ENCODE data around the gene TRERF1. TPM values are rescaled to one million over a fixed set of nuclear protein-coding genes. Genes with fewer than 3 reads are reported as not detected.
A peak's percentile ranks its signal among the peaks of the same experiment; 100 is the strongest.

Gene TRERF1
- total RNA-seq, 6 experiments from 2014 or later: 10.5 to 16.4 (median 15.2) TPM

GRCh38 chr6:42349753-42350511 lies 101.8 kb downstream of the TRERF1 start:
- Mint-ChIP-seq H3K27me3 (ENCODE audit: insufficient read depth) (no peaks in the 10 kb centered on the region; the same call in none of the 2 replicates), H3K36me3 (ENCODE audit: low read depth) (peaks cover 21% of the 10 kb centered on the region), H3K4me1 (ENCODE audit: low read depth) (peaks cover 50% of the 10 kb centered on the region), H3K9me3 (no peaks in the 10 kb centered on the region), H3K27ac (peak overlapping the region; percentile 76), H3K4me3 (peak overlapping the region; percentile 71)
- no peak for TF ChIP-seq CTCF (IDR thresholded peaks at IDR 0.05)
- DNase-seq: peak; percentile 69

GRCh38 chr6:42347456-42347855 lies 104.3 kb downstream of the TRERF1 start:
- Mint-ChIP-seq H3K4me1 (ENCODE audit: low read depth) (peaks cover 29% of the 10 kb centered on the region), H3K9me3 (no peaks in the 10 kb centered on the region)
- no peak for TF ChIP-seq CTCF (IDR thresholded peaks at IDR 0.05)

DNA sequence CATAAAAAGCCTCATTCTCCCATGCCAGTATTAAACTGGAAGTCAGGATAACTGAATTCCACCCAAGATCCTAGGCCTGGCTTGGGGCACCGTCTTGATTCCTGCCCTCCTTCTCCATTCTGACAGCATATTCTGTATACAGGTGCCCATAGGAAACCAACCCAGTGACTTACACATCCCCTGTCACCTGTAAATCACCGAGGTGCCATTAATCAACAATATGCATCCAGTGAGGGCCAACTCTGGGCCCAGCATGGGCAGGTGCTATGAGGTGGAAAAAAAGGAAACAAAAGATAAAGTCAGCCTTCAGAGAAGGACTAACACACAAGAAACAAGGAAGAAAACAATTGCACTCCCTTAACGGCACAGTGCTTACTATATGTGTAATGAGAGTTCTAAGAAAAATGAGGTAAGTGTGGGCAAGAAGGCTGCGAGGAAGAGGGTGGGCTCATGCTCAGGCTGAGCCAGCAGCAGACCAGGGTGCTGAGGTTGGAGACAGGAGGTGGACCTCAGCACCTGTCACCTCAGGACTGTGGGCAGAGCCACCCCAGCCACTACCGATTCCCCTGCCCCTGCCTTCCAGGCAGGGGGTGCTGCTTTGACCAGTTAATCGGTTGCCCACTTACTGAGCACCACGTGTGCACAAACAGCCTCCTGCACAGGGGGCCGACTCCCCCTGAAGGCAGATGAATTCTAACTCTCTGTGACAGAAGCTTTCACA lies 105.9 kb downstream of the TRERF1 start:
- Mint-ChIP-seq H3K27ac (no peak overlapping the region), H3K4me3 (no peak overlapping the region), H3K36me3 (ENCODE audit: low read depth) (peaks cover 35% of the 10 kb centered on the region), H3K4me1 (ENCODE audit: low read depth) (peaks cover 23% of the 10 kb centered on the region), H3K27me3 (ENCODE audit: insufficient read depth) (peaks cover 3% of the 10 kb centered on the region; the same call in 1 of the 2 replicates), H3K9me3 (no peaks in the 10 kb centered on the region)
- TF ChIP-seq CTCF (IDR thresholded peaks at IDR 0.05): no peak
- no peak for DNase-seq

More at GRCh38 chr6:42347456-42347855, 104.3 kb downstream of the TRERF1 start:
- DNase-seq: no peak
- H3K36me3 Mint-ChIP-seq (ENCODE audit: low read depth): peaks cover 35% of the 10 kb centered on the region
- no peak overlapping the region for H3K27ac Mint-ChIP-seq
- H3K27me3 Mint-ChIP-seq (ENCODE audit: insufficient read depth): peaks cover 3% of the 10 kb centered on the region
- H3K4me3 Mint-ChIP-seq: no peak overlapping the region

DNA sequence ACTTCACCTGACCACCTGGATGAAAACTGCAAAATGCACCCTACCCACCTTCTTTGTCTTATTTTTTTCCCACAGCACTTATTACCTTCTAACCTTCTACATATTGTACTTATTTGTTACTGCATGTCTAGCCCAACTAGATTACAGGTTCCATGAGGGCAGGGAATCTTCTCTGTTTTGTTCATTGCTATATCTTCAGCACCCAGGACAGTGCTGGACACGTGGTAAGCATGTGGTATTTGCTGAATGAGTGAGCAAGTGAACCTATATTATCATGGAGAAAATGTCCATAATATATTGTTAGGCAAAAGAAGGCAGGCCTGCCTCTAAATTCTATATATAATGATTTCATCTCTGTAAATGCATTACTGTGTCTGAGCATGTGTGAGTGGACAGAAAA lies 107.0 kb downstream of the TRERF1 start:
- Mint-ChIP-seq H3K4me3 (no peak overlapping the region), H3K27me3 (ENCODE audit: insufficient read depth) (peaks cover 3% of the 10 kb centered on the region; the same call in 1 of the 2 replicates), H3K27ac (no peak overlapping the region), H3K36me3 (ENCODE audit: low read depth) (peaks cover 31% of the 10 kb centered on the region), H3K9me3 (no peaks in the 10 kb centered on the region), H3K4me1 (ENCODE audit: low read depth) (peaks cover 23% of the 10 kb centered on the region)
- no peak for DNase-seq
- TF ChIP-seq CTCF (IDR thresholded peaks at IDR 0.05): no peak

DNA sequence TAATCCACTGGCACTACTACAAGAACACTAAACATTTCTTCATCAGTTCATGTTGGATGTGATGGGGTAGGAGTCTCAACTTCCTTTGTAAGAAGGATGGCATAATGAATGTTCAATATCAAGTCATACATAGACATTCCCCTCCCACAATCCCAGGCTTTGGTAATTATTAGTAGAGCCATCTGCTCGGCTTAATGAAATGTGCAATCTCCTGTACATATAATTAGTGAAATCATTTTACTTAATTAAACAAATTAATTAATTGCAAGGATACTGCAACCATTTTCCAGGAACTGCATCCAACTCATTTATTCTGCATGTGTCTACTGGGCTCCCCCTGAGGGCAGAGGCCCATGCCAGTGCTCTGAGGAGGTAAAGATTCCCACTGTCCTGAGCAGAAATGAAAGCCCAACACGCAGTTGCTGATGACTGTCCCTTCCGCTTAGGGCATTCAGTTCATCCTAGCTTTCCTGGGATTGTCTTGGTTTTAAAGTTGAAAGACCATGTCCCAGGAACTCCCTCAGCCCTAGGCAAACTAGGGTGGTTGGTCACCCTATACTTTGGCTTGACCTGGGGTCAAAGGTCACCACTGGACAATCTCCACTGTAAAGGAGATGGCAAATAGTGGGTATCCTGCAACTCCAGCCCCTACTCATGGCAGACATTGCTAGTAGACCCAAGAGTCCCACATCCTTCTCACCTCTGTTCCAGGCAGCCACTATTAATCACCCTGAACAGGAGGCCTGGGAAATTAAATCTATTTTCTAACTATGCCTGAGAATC lies 109.8 kb downstream of the TRERF1 start:
- Mint-ChIP-seq H3K36me3 (ENCODE audit: low read depth) (peaks cover 24% of the 10 kb centered on the region), H3K27me3 (ENCODE audit: insufficient read depth) (peaks cover 3% of the 10 kb centered on the region), H3K9me3 (no peaks in the 10 kb centered on the region), H3K4me1 (ENCODE audit: low read depth) (peaks cover 44% of the 10 kb centered on the region), H3K27ac (no peak overlapping the region), H3K4me3 (no peak overlapping the region)
- no peak for TF ChIP-seq CTCF (IDR thresholded peaks at IDR 0.05)
- no peak for DNase-seq

Data from HFFc6 (cell line).